Keratinocyte (primary cell): Measurements from ENCODE around the gene TMEM126A. TPM values are rescaled to one million over a fixed set of nuclear protein-coding genes. Genes with fewer than 3 reads are reported as not detected.

Experiments used
- DNase-seq: peaks from one replicate; pipeline ENCODE4 v3.0.0-alpha.2; 2011; ENCODE audit warnings: low read depth, missing footprints, low spot score
- FAIRE-seq: peaks from 2 replicates; lab custom pipeline; 2011; peaks lifted over from hg19 to GRCh38; lab: Jason Lieb, UNC
- H2AFZ ChIP-seq: 2 replicates; pipeline ENCODE4 v1.6.0; 2012; ENCODE audit warnings: low read length, control low read depth, inconsistent platforms; ENCODE audit not compliant: control insufficient read depth
- H3K27ac ChIP-seq: 2 replicates; pipeline ENCODE4 v1.5.1; 2011; ENCODE audit warnings: low read length; ENCODE audit not compliant: control insufficient read depth, insufficient read depth
- H3K27me3 ChIP-seq: 3 replicates; pipeline ENCODE4 v1.6.0; 2011; ENCODE audit warnings: low read length; ENCODE audit not compliant: control insufficient read depth, insufficient read depth; ENCODE audit errors: extremely low read depth
- H3K36me3 ChIP-seq, 2 experiments: 2 replicates in 1 of 2; 3 replicates in 1 of 2; pipeline ENCODE4 v1.5.1; 2011; ENCODE audit warnings: low read length in 2 of 2, mild to moderate bottlenecking in 1 of 2; ENCODE audit not compliant: control insufficient read depth in 2 of 2, insufficient read depth in 2 of 2; ENCODE audit errors: extremely low read depth in 1 of 2
- H3K4me1 ChIP-seq: 3 replicates; pipeline ENCODE4 v1.5.1; 2011; ENCODE audit warnings: low read length; ENCODE audit not compliant: control insufficient read depth, insufficient read depth; ENCODE audit errors: extremely low read depth
- H3K4me2 ChIP-seq: 3 replicates; pipeline ENCODE4 v1.6.0; 2011; ENCODE audit warnings: low read depth, low read length; ENCODE audit not compliant: control insufficient read depth, insufficient read depth; ENCODE audit errors: extremely low read depth
- H3K4me3 ChIP-seq, 3 experiments: fragments of 200-600 bp in 1 of 3; sonication (generic) in 1 of 3; 2 replicates in 2 of 3; 3 replicates in 1 of 3; pipeline ENCODE4 v1.5.1; 2011 to 2016; ENCODE audit warnings: low read length in 3 of 3, mild to moderate bottlenecking in 3 of 3, control low read depth in 2 of 3, inconsistent platforms in 1 of 3, low read depth in 1 of 3, mixed read lengths in 1 of 3, mixed run types in 1 of 3, moderate library complexity in 1 of 3; ENCODE audit not compliant: control insufficient read depth in 2 of 3, insufficient read depth in 2 of 3; ENCODE audit errors: extremely low read depth in 1 of 3
- H3K79me2 ChIP-seq: 2 replicates; pipeline ENCODE4 v1.6.0; 2012; ENCODE audit warnings: low read length; ENCODE audit not compliant: control insufficient read depth, insufficient read depth
- H3K9ac ChIP-seq: 3 replicates; pipeline ENCODE4 v1.6.0; 2011; ENCODE audit warnings: low read length; ENCODE audit not compliant: control insufficient read depth, insufficient read depth; ENCODE audit errors: extremely low read depth
- H3K9me1 ChIP-seq: 3 replicates; pipeline ENCODE4 v1.6.0; 2011; ENCODE audit warnings: low read length; ENCODE audit not compliant: control insufficient read depth, insufficient read depth; ENCODE audit errors: extremely low read depth
- H3K9me3 ChIP-seq: 2 replicates; pipeline ENCODE4 v1.5.1; 2012; ENCODE audit warnings: low read depth, low read length; ENCODE audit not compliant: control insufficient read depth
- H4K20me1 ChIP-seq: 3 replicates; pipeline ENCODE4 v1.6.0; 2011; ENCODE audit warnings: low read length; ENCODE audit not compliant: control insufficient read depth, insufficient read depth; ENCODE audit errors: extremely low read depth
- EZH2 ChIP-seq: IDR thresholded peaks from one replicate; pipeline ENCODE4 v1.6.1; 2012; ENCODE audit warnings: inconsistent platforms, mild to moderate bottlenecking, low read length, moderate library complexity
- dilution Hi-C: fragments of 300-500 bp; cut with MboI; formaldehyde crosslinking; loops from one replicate; pipeline ENCODE4 v1.7.0; 2020; ENCODE audit warnings: low sequenced_read_pairs; ENCODE audit not compliant: extremely low pct_ligation_motif_present
- polyA plus RNA-seq, 5 experiments: library from polyadenylated mRNA; depleted of rRNA in 3 of 5; stranded (reverse) in 3 of 5; stranded (forward) in 1 of 5; unstranded in 1 of 5; fragments of >200 nt; gene quantifications; 1 replicate in 1 of 5; 2 replicates in 3 of 5; 3 replicates in 1 of 5; pipeline versions ENCODE4 v1.2.1 to v1.2.3, GENCODE V29; 2011 to 2012; ENCODE audit warnings: missing spikeins in 2 of 5, low read depth in 1 of 5, low replicate concordance in 1 of 5
- TF ChIP-seq, protein P1 (sequence below), 3 experiments: IDR thresholded peaks in 1 of 3; conservative IDR thresholded peaks in 1 of 3; optimal IDR thresholded peaks in 1 of 3; 2 replicates in 2 of 3; 3 replicates in 1 of 3; pipeline versions ENCODE3 to v1.5.1; 2011; ENCODE audit warnings: low read length in 3 of 3, mild to moderate bottlenecking in 3 of 3, moderate library complexity in 2 of 3, control low read depth in 1 of 3, inconsistent platforms in 1 of 3; ENCODE audit not compliant: insufficient read depth in 2 of 3; ENCODE audit errors: extremely low read depth in 1 of 3

TMEM126A gene
- polyA plus RNA-seq, 1 donor (not counting 4 experiments of a cell fraction or from before 2014, with no cell fraction given): 70.2 TPM

- H3K4me2 ChIP-seq: peak within 1 kb of the TSS; percentile 98
- peak within 1 kb of the TSS; percentile 90 for H3K9ac ChIP-seq
- peaks cover 35% of the 10 kb centered on the region for H3K79me2 ChIP-seq
- H4K20me1 ChIP-seq: no peaks in the 10 kb centered on the region
- peak within 1 kb of the TSS; percentile 55 to 86 (median 86) for H3K4me3 ChIP-seq
- H3K36me3 ChIP-seq: no peaks in the 10 kb centered on the region
- H2AFZ ChIP-seq: peak within 1 kb of the TSS; percentile 97
- H3K9me3 ChIP-seq: no peaks in the 10 kb centered on the region
- TF ChIP-seq EZH2: no peak
- TF ChIP-seq, protein P1, sequence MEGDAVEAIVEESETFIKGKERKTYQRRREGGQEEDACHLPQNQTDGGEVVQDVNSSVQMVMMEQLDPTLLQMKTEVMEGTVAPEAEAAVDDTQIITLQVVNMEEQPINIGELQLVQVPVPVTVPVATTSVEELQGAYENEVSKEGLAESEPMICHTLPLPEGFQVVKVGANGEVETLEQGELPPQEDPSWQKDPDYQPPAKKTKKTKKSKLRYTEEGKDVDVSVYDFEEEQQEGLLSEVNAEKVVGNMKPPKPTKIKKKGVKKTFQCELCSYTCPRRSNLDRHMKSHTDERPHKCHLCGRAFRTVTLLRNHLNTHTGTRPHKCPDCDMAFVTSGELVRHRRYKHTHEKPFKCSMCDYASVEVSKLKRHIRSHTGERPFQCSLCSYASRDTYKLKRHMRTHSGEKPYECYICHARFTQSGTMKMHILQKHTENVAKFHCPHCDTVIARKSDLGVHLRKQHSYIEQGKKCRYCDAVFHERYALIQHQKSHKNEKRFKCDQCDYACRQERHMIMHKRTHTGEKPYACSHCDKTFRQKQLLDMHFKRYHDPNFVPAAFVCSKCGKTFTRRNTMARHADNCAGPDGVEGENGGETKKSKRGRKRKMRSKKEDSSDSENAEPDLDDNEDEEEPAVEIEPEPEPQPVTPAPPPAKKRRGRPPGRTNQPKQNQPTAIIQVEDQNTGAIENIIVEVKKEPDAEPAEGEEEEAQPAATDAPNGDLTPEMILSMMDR (optimal IDR thresholded peaks at IDR 0.05 in 1 of 3, IDR thresholded peaks at IDR 0.05 in 1 of 3, conservative IDR thresholded peaks at IDR 0.05 in 1 of 3; ENCODE audit: extremely low read depth in 1 of 3, insufficient read depth in 2 of 3, low read length in 3 of 3): no peak
- FAIRE-seq (peak; percentile 78), DNase-seq (no peak)
- H3K4me1 ChIP-seq: peaks cover 20% of the 10 kb centered on the region
- no peaks in the 10 kb centered on the region for H3K27me3 ChIP-seq
- dilution Hi-C loops: no loop called here
- H3K9me1 ChIP-seq: no peaks in the 10 kb centered on the region
- H3K27ac ChIP-seq: peak within 1 kb of the TSS; percentile 71
Measured at GRCh38 chr11:85627332-85627997, 20.3 kb upstream of the TMEM126A start, which contains the start of gene DLG2. Gene DLG2 (minus strand): TSS chr11:85627344.

DNA sequence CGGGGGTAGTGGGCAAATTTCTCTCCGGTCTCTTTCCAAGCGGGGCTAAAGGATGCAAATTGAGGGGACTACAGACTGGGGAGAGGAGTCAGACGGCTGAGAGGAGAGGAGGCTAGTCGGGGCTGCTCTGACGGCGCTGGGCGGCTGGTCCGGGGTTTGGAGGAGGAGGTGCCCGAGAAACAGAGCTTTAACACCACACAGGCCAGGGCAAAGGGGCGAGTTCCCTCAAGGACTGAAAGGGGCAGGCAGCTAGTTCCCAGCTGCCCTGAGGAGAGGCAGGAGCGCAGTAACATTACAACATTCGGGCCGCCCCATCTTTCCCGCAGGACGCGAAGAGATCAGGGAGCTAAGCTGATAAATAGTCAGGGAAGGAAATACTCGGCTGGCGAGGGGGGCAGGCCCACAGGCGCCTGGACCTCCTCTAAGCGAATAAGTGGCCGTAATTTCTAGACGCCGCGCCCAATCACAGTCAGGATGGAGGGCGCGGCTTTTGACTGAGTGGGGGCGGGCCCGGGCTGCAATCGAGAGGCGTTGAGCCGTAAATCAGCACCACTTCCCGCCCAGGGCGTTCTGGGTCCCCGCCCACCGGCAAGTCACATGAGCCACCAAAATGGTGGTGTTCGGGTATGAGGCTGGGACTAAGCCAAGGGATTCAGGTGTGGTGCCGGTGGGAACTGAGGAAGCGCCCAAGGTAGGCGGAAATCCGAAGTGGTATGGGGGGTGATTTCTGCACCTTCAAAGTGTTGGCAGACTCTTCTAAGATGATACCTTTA is 19.6 kb upstream of the TMEM126A start, which contains the start of gene TMEM126B:
Gene TMEM126B, plus strand, starts transcription at position 596 of the 773 bp plus-strand sequence. Its CDS starts 15 bp downstream, at position 611.
- no peak for TF ChIP-seq EZH2
- TF ChIP-seq, protein P1 (optimal IDR thresholded peaks at IDR 0.05 in 1 of 3, IDR thresholded peaks at IDR 0.05 in 1 of 3, conservative IDR thresholded peaks at IDR 0.05 in 1 of 3; ENCODE audit: extremely low read depth in 1 of 3, insufficient read depth in 2 of 3, low read length in 3 of 3): no peak
- peak within 1 kb of the TSS; percentile 97 for H2AFZ ChIP-seq
- dilution Hi-C loops: no loop called here
- no peaks in the 10 kb centered on the region for H3K9me1 ChIP-seq
- no peaks in the 10 kb centered on the region for H3K36me3 ChIP-seq
- no peaks in the 10 kb centered on the region for H3K9me3 ChIP-seq
- peak within 1 kb of the TSS; percentile 90 for H3K9ac ChIP-seq
- H3K4me3 ChIP-seq: peak within 1 kb of the TSS; percentile 55 to 94 (median 93)
- peaks cover 35% of the 10 kb centered on the region for H3K79me2 ChIP-seq
- no peaks in the 10 kb centered on the region for H4K20me1 ChIP-seq
- peak within 1 kb of the TSS; percentile 98 for H3K4me2 ChIP-seq
- FAIRE-seq (peak; percentile 69), DNase-seq (peak; percentile 70)
- peak within 1 kb of the TSS; percentile 94 for H3K27ac ChIP-seq
- no peaks in the 10 kb centered on the region for H3K27me3 ChIP-seq
- peaks cover 20% of the 10 kb centered on the region for H3K4me1 ChIP-seq
